HFF-Myc (cell line): ENCODE measurements around the gene YBX2.
A peak's percentile ranks its signal among the peaks of the same experiment; 100 is the strongest.
"Not testable (repeated sequence)": the region's sequence is repeated elsewhere in the genome, so short reads cannot be mapped to it uniquely, and the experiment has no call there.

Experiments
- DNase-seq: peaks from one replicate; pipeline ENCODE4 v3.0.0-alpha.2; 2011; ENCODE audit warnings: low read depth; ENCODE audit errors: extremely low read depth
- H3K4me3 ChIP-seq: replicated peaks from 2 replicates; pipeline ENCODE4 v1.5.1; 2011; ENCODE audit warnings: low read depth, mild to moderate bottlenecking, control low read depth, low read length
- TF ChIP-seq, protein P1 (sequence below): IDR thresholded peaks from 2 replicates; pipeline ENCODE4 v1.5.1; 2012; ENCODE audit warnings: mild to moderate bottlenecking, low read depth, low read length, control low read depth; ENCODE audit errors: missing control alignments

Gene YBX2

DNA sequence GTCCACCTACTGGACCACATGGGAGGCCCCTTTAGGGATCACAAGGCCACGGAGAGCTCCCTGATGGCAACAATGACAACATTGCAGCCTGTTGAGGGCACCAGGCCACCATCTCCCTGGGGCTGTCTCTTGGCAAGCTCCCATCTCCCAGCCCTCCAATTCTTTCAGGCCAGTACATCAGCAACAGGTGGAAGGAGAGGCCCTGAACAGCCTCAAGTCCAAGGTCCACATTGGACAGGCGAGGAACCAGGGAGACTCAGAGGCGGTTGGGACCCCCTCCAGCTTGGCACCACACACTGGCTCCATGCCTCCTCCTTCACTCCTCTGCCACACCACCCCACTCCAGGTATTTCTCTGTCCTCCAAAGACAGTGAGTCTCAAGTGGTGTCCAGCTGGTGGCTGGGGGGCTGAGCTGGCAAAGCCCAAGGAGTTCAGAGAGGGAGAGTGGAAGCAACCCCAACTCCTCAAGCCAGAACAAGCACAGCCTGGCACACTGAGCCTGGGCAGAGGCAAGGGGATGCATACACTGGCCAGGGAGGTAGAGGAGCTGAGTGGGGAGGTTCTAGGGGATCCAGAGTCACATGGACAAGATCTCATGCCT lies 40.6 kb upstream of the YBX2 start:
- H3K4me3 ChIP-seq: no peak overlapping the region
- TF ChIP-seq, protein P1, sequence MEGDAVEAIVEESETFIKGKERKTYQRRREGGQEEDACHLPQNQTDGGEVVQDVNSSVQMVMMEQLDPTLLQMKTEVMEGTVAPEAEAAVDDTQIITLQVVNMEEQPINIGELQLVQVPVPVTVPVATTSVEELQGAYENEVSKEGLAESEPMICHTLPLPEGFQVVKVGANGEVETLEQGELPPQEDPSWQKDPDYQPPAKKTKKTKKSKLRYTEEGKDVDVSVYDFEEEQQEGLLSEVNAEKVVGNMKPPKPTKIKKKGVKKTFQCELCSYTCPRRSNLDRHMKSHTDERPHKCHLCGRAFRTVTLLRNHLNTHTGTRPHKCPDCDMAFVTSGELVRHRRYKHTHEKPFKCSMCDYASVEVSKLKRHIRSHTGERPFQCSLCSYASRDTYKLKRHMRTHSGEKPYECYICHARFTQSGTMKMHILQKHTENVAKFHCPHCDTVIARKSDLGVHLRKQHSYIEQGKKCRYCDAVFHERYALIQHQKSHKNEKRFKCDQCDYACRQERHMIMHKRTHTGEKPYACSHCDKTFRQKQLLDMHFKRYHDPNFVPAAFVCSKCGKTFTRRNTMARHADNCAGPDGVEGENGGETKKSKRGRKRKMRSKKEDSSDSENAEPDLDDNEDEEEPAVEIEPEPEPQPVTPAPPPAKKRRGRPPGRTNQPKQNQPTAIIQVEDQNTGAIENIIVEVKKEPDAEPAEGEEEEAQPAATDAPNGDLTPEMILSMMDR: no peak
- DNase-seq: no peak

DNA sequence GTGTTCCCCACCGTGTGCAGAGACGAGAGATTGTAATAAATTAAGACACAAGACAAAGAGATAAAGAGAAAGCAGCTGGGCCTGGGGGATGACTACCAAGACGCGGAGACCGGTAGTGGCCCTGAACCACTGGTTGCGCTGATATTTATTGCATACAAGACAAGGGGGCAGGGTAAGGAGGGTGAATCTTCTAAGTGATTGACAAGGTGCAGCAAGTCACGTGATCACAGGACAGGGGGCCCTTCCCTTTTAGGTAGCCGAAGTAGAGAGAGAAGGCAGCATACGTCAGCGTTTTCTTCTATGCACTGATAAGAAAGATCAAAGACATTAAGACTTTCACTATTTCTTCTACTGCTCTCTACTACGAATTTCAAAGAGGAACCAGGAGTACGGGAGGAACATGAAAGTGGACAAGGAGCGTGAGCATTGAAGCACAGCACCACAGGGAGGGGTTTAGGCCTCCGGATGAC lies 38.2 kb upstream of the YBX2 start:
- H3K4me3 ChIP-seq, DNase-seq: not testable (repeated sequence)

- TF ChIP-seq, protein P1: no peak
- DNase-seq: no peak
- no peak overlapping the region for H3K4me3 ChIP-seq
Observed at GRCh38 chr17:7332111-7332510, 37.7 kb upstream of the YBX2 start.

- no peak for DNase-seq
- peak overlapping the region; percentile 89 for H3K4me3 ChIP-seq
- TF ChIP-seq, protein P1: no peak
Observed at GRCh38 chr17:7330638-7331015, 36.2 kb upstream of the YBX2 start.

DNA sequence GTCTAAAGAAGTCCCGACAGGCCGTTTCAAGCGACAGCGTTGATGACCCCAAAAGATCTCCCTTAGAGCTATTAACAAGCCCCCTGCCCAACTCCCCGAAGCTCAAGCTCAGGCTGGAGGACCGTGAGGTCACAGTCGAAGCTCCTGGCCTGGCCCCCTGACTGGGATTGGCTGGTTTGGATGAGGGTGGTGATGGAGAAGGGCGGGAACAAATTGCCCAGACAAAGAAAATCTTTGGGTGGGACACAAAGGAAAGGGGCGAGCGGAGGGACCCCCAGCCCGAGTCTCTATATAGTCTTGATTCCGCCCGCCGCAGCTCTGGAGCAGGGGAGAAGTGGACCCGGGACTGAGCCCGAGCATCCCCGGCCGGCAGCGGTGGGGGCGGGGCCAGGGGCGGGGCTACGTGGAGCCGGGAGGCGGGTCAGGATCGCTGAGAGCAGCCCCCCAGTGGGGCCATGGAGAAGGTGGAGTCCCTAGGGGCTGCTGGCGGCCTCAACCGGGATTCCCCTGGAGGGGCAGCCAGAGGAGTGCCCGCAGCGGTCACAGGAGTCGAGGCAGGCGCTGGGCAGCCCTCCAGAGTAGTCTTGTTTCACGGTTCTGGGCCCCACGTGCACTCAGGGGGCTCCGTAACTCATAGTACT lies 35.7 kb upstream of the YBX2 start:
- no peak for DNase-seq
- TF ChIP-seq, protein P1: no peak
- H3K4me3 ChIP-seq: peak overlapping the region; percentile 89

DNA sequence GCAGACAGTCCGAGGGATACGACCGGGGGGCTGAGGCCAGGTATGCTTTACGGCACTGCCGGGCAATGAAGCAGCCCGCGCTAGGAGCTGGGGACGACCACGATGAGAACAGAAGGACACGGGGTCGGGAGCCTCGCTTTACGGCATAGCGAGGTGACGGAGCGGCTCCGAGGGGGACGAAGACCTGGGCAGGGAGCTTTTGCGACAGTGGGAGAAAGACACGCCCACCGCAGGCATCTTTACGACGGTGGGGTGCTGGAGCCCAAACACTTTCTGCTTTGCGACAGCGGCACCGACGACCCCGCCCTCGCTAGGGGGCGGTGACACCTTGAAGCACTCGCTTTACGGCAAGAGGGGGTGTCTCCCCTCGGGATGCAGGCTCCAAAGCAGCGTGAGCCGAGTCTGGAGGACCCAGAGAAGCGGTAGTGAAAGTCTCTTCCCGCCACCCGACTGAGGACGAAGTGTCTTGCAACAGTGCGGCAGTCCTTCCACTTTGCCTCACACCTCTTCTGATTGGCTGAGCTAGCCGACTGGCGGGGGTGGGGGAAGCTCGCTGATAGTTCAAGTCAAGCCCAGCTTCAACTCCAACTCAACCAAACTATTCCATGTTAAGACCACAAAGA lies 35.0 kb upstream of the YBX2 start:
- DNase-seq: peak; percentile 98
- peak overlapping the region; percentile 89 for H3K4me3 ChIP-seq
- TF ChIP-seq, protein P1: peak; percentile 7

GRCh38 chr17:7328840-7329373 lies 34.5 kb upstream of the YBX2 start, which contains the start of gene NEURL4:
NEURL4 (minus strand) TSS chr17:7329335; CDS start chr17:7329312, 23 bp downstream.
- TF ChIP-seq, protein P1: peak; percentile 1
- DNase-seq: no peak
- peak within 1 kb of the TSS; percentile 89 for H3K4me3 ChIP-seq
